Stimulated activated CD8-positive, alpha-beta memory T cell treated with anti-CD3 and anti-CD28 coated beads, Interleukin-15, amount 100 ng/mL, for 4 hours (primary cell): ENCODE data around the gene BCKDHA.
"Not testable (repeated sequence)": the region's sequence is repeated elsewhere in the genome, so short reads cannot be mapped to it uniquely, and the experiment has no call there.

Experiments
- DNase-seq, 2 donors: peaks; one replicate each; pipeline ENCODE4 v3.0.0-alpha.2; 2020; ENCODE audit warnings: low read depth in 2 of 2

Gene BCKDHA

DNA sequence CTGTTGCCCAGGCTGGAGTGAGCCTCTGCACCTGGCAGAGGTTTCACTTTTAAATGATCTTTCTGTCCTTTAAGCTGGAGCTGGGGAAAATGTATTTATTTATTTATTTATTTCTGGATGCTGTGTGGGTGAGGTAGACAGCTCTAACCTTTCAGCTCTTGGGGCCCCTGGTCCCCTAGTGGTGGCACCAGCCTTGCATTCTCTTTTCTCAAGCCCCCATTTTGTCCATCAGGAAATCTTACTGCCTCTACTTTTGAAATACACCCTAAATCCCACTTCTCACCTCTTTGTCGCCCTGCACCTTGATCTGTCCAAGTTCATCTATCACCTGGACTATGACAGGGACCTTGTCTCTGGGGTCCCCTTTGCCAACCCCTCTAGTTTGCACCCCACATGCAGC lies 31.5 kb upstream of the BCKDHA start:
- DNase-seq, result no peak

DNA sequence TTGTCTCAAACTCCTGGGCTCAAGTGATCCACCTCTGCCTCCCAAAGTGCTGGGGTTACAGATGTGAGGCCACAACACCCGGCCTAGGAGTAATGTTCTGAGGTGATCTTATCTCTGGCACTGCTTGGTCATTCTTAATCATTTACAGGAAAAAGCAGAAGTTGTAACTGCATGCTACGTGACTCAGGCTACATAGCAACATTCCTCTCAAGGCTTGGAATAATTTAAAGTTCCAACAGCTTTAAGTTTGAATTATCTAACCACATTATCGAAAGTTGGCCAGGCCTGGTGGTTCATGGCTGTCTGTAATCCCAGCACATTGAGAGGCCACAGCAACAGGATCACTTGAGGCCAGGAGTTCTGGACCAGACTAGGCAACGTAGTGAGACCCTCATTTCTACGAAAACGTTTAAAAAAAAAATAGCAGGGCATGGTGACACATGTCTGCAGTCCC lies 29.7 kb upstream of the BCKDHA start:
- no peak for DNase-seq

- DNase-seq, result no peak
Observed at GRCh38 chr19:41369769-41370168, 27.8 kb upstream of the BCKDHA start.

GRCh38 chr19:41371119-41371518 lies 26.5 kb upstream of the BCKDHA start:
- DNase-seq, result not testable (repeated sequence)

GRCh38 chr19:41371541-41371940 lies 26.1 kb upstream of the BCKDHA start:
- no peak for DNase-seq

- DNase-seq, result no peak
Observed at GRCh38 chr19:41372501-41372900, 25.1 kb upstream of the BCKDHA start.

DNA sequence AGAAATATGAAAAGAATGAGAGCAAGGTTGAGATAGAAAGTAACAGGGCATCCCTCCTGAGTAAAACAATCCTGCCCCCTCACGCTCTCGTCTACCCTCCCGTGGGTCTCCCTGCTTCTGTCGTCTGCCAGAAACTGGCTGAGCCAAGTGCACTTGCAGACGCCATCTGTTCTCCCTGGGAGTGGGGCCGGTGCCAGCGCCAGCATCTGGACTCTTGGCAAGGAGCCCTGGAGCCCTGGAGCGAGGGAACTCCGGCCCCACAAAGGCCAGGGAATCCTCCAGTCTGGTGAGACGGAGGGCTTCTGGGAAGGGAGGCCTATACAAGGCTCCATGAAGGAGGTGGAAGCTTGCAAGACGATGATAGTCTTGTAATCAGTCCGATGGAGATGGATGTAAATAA lies 23.6 kb upstream of the BCKDHA start:
- DNase-seq, result no peak

- no peak for DNase-seq
Observed at GRCh38 chr19:41376241-41376997, 21.2 kb upstream of the BCKDHA start, which contains the start of gene TMEM91. Gene TMEM91 (plus strand): TSS chr19:41376533. CDS start chr19:41378310, 1,777 bp downstream.

GRCh38 chr19:41376998-41377365 lies 20.6 kb upstream of the BCKDHA start:
- peak in 1 of 2 donors; percentile 46 for DNase-seq

GRCh38 chr19:41377977-41378709 lies 19.5 kb upstream of the BCKDHA start:
- DNase-seq, result no peak

DNA sequence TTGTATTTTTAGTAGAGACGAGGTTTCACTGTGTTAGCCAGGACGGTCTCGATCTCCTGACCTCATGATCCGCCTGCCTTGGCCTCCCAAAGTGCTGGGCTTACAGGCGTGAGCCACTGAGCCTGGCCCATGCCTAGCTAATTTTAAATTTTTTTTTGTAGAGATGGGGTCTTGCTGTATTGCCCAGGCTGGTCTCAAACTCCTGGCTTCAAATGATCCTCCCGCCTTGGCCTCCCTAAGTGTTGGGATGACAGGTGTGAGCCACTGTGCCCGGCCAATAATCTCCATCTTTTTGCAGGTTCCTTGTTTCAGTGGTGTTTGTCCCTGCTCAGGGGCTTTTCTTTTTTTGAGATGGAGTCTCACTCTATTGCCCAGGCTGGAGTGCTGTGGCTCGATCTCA lies 16.1 kb upstream of the BCKDHA start:
- DNase-seq, result not testable (repeated sequence)

GRCh38 chr19:41384351-41384750 lies 13.3 kb upstream of the BCKDHA start:
- DNase-seq, result no peak

GRCh38 chr19:41386442-41386841 lies 11.2 kb upstream of the BCKDHA start:
- DNase-seq, result no peak

GRCh38 chr19:41391618-41392017 lies 6.0 kb upstream of the BCKDHA start:
- no peak for DNase-seq

- DNase-seq, result no peak
Observed at GRCh38 chr19:41392775-41393174, 4.8 kb upstream of the BCKDHA start.

GRCh38 chr19:41395355-41395754 lies 2.3 kb upstream of the BCKDHA start:
- DNase-seq, result no peak

DNA sequence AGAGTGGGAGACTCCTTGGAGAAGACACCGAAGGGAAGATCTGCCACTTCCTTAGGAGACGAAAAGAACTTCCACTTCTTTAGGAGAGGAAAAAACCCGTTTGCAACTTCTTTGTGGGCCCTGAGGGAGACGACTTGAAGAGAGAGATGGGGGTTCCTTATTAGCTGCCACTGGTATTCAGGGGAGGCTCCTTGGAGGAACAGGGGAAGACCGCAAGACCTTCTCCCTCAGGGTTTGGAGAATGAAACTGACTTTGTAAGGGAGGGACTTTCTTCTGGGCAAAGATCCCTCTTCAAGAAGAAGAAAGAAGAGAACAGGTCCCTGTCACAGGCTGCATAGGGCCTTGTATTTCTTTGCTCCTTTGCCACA lies 416 bp downstream of the BCKDHA start:
- no peak for DNase-seq

- no peak for DNase-seq
Observed at GRCh38 chr19:41398598-41398997, 980 bp downstream of the BCKDHA start.

- no peak for DNase-seq
Observed at GRCh38 chr19:41399091-41399490, 1.5 kb downstream of the BCKDHA start.

DNA sequence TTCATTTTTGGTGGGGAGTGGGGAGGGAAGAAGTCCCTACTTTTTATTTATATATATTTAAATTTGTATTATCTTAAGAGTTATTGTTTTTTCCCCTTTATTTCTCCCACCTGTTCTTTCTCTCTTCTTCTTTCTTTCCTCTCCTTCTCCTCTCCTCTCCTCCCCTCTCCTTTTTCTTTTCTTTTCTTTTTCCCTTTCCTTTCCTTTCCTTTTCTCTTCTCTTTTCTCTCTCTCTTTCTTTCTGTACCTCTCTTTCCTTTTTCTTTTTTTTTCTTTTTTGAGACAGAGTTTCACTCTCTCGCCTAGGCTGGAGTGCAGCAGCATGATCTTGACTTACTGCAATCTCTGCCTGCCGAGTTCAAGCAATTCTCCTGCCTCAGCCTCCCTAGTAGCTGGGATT lies 1.9 kb downstream of the BCKDHA start:
- DNase-seq, result no peak

GRCh38 chr19:41401483-41401882 lies 3.9 kb downstream of the BCKDHA start:
- DNase-seq, result no peak

GRCh38 chr19:41402010-41402409 lies 4.4 kb downstream of the BCKDHA start:
- no peak for DNase-seq
